Endothelial cell of umbilical vein (primary cell): ENCODE measurements around the gene BCAP31.
A peak's percentile ranks its signal among the peaks of the same experiment; 100 is the strongest.

Experiments used
- EZH2 ChIP-seq: IDR thresholded peaks from 2 replicates; pipeline ENCODE4 v1.6.1; 2012; ENCODE audit warnings: borderline replicate concordance, low read depth, mild to moderate bottlenecking, moderate library complexity, low read length, inconsistent platforms; ENCODE audit not compliant: severe bottlenecking
- MYC ChIP-seq: IDR thresholded peaks from one replicate; pipeline ENCODE4 v1.6.1; 2011; ENCODE audit warnings: mild to moderate bottlenecking, low read depth, low read length
- POLR2A ChIP-seq: IDR thresholded peaks from 2 replicates; pipeline ENCODE4 v1.6.1; 2012; ENCODE audit warnings: low read depth, mild to moderate bottlenecking, control low read depth, low read length
- POLR2AphosphoS5 ChIP-seq: IDR thresholded peaks from 2 replicates; pipeline ENCODE4 v1.6.1; 2012; ENCODE audit warnings: low read depth, mild to moderate bottlenecking, control low read depth, low read length, moderate library complexity; ENCODE audit not compliant: insufficient read depth
- TF ChIP-seq, protein P1 (sequence below), 2 donors: IDR thresholded peaks; 1 replicate in 1 of 2; 2 replicates in 1 of 2; pipeline ENCODE4 v1.5.1; 2011; ENCODE audit warnings: low read length in 2 of 2, mild to moderate bottlenecking in 2 of 2, moderate library complexity in 2 of 2, control low read depth in 1 of 2, inconsistent platforms in 1 of 2, low read depth in 1 of 2; ENCODE audit not compliant: insufficient read depth in 1 of 2; ENCODE audit errors: extremely low read depth in 1 of 2

DNA sequence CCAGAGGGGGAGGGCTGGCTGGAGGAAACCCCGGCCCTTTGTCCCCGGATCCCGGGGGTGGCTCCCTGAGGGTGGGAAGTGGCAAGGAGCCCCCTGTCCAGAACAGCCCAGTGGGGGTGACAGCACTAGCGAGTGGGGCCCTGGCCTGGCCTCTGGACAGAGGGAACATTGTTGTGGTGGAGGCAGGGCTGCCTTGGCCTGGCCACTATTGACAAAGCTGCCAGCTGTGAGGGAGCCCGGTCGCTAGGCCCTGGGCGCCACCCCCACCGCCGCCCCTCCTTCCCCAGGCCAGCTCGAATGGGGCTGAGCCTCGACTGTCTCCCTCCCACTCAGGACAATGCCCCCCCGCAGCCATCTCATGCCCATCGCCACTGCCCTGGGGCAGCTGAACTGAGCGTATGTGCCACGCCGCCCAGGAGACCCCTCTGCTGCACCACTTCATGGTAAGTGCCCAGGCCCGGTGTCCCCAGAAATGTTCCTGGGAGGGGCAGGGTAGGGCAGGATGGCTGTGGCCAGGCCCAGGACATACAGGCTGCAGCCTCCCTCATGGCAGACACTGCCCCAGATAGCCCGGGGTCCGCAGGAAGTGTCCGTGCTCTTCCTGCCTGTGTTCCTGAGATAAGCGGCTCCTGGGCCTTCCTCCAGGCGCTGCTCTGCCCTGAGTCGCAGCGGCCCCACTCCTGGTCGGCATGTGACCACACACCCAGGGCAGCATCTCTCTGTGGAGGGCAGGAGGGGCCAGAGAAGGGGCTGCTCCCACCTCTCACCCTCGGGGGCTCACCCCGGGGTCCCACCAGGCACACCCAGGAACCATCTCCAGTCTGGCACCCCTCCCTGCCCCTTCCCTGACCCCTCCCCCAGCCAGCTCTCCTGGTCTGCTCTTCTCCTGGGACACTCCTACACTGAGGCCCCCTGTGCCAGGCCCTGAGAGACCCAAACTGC is 41.2 kb upstream of the BCAP31 start:
- no peak for TF ChIP-seq EZH2
- TF ChIP-seq, protein P1, sequence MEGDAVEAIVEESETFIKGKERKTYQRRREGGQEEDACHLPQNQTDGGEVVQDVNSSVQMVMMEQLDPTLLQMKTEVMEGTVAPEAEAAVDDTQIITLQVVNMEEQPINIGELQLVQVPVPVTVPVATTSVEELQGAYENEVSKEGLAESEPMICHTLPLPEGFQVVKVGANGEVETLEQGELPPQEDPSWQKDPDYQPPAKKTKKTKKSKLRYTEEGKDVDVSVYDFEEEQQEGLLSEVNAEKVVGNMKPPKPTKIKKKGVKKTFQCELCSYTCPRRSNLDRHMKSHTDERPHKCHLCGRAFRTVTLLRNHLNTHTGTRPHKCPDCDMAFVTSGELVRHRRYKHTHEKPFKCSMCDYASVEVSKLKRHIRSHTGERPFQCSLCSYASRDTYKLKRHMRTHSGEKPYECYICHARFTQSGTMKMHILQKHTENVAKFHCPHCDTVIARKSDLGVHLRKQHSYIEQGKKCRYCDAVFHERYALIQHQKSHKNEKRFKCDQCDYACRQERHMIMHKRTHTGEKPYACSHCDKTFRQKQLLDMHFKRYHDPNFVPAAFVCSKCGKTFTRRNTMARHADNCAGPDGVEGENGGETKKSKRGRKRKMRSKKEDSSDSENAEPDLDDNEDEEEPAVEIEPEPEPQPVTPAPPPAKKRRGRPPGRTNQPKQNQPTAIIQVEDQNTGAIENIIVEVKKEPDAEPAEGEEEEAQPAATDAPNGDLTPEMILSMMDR (IDR thresholded peaks at IDR 0.05; ENCODE audit: extremely low read depth in 1 of 2, insufficient read depth in 1 of 2, low read depth in 1 of 2, low read length in 2 of 2), result no peak
- peak; percentile 52 for TF ChIP-seq POLR2AphosphoS5
- TF ChIP-seq POLR2A, result no peak
- TF ChIP-seq MYC, result no peak
